ENCODE results near the gene TAS2R60.

DNA sequence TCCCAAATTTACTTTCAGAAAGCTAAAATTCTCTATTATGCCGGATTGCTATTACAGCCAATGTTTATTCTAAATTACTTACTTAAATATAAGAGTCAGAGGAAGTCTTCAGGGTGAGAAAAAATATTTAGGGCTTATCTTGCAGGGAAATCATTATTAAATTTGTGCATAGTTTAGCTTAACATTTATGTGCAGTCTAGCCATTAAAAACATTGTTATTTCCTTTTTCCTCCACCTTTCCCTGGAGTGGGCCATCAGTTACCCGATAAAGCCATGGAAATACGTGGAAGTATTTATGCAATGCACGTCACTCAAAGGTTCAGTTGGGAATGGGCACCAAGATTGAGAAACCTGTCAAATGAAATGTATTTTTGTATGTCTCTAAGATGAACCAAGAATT, 9.5 kb upstream of the TAS2R60 start:
- TF ChIP-seq, protein P1, sequence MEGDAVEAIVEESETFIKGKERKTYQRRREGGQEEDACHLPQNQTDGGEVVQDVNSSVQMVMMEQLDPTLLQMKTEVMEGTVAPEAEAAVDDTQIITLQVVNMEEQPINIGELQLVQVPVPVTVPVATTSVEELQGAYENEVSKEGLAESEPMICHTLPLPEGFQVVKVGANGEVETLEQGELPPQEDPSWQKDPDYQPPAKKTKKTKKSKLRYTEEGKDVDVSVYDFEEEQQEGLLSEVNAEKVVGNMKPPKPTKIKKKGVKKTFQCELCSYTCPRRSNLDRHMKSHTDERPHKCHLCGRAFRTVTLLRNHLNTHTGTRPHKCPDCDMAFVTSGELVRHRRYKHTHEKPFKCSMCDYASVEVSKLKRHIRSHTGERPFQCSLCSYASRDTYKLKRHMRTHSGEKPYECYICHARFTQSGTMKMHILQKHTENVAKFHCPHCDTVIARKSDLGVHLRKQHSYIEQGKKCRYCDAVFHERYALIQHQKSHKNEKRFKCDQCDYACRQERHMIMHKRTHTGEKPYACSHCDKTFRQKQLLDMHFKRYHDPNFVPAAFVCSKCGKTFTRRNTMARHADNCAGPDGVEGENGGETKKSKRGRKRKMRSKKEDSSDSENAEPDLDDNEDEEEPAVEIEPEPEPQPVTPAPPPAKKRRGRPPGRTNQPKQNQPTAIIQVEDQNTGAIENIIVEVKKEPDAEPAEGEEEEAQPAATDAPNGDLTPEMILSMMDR (IDR thresholded peaks at IDR 0.05) = no peak
- no peak for TF ChIP-seq POLR2A (IDR thresholded peaks at IDR 0.05)

Measured in lower leg skin (tissue), 3 donors.